ENCODE measurements around the gene UNC79.

- TF ChIP-seq NFYB (IDR thresholded peaks at IDR 0.05; ENCODE audit: insufficient read depth, low read depth, low read length): no peak
- TF ChIP-seq CHD2 (IDR thresholded peaks at IDR 0.05; ENCODE audit: borderline replicate concordance, low read depth, low read length): no peak
- TF ChIP-seq CTCF (IDR thresholded peaks at IDR 0.05 in 2 of 3, conservative IDR thresholded peaks at IDR 0.05 in 1 of 3; ENCODE audit: control insufficient read depth in 2 of 3, extremely low read depth in 1 of 3, insufficient read depth in 1 of 3, low read depth in 3 of 3, low read length in 3 of 3): no peak
- TF ChIP-seq MAX (IDR thresholded peaks at IDR 0.05; ENCODE audit: low read depth, low read length): no peak
- TF ChIP-seq POLR2A (IDR thresholded peaks at IDR 0.05; ENCODE audit: low read depth, low read length): no peak
- TF ChIP-seq PRDM15 (CRISPR knock-in tag; IDR thresholded peaks at IDR 0.05): no peak
- no peak for TF ChIP-seq HSF1 (IDR thresholded peaks at IDR 0.05; ENCODE audit: low read depth, low read length)
These were observed 303.5 kb downstream of the UNC79 start for GRCh38 chr14:93734086-93734822.
